GM18907 (cell line): ENCODE data around the gene JARID2.

ENCODE experiments used
- ATAC-seq: cut with Tn5 transposase; IDR thresholded peaks from one replicate; pipeline ENCODE4 v1.9.1; 2021; ENCODE audit warnings: mild to moderate bottlenecking, moderate library complexity; ENCODE audit not compliant: unreplicated experiment

The JARID2 gene

GRCh38 chr6:15245361-15246216 lies at the start of gene JARID2:
TSS of gene JARID2 (plus strand) at chr6:15246069. CDS start at chr6:15246540, 471 bp downstream.
- peak; percentile 58 for ATAC-seq

- ATAC-seq = no peak
Observed at GRCh38 chr6:15200087-15200486, 45.8 kb upstream of the JARID2 start.

GRCh38 chr6:15205321-15205720 lies 40.5 kb upstream of the JARID2 start:
- ATAC-seq = no peak

GRCh38 chr6:15206887-15207286 lies 39.0 kb upstream of the JARID2 start:
- ATAC-seq = no peak

- ATAC-seq = no peak
Observed at GRCh38 chr6:15207923-15208322, 37.9 kb upstream of the JARID2 start.

GRCh38 chr6:15213838-15214400 lies 31.9 kb upstream of the JARID2 start:
- no peak for ATAC-seq

- ATAC-seq = no peak
Observed at GRCh38 chr6:15218401-15218800, 27.5 kb upstream of the JARID2 start.

GRCh38 chr6:15220062-15220461 lies 25.8 kb upstream of the JARID2 start:
- no peak for ATAC-seq

- no peak for ATAC-seq
Observed at GRCh38 chr6:15227827-15228318, 18.0 kb upstream of the JARID2 start.

GRCh38 chr6:15230827-15231226 lies 15.0 kb upstream of the JARID2 start:
- ATAC-seq = no peak

- no peak for ATAC-seq
Observed at GRCh38 chr6:15232836-15233510, 12.9 kb upstream of the JARID2 start.

- ATAC-seq = no peak
Observed at GRCh38 chr6:15234068-15234758, 11.7 kb upstream of the JARID2 start.

GRCh38 chr6:15239616-15240364 lies 6.1 kb upstream of the JARID2 start:
- ATAC-seq = no peak

GRCh38 chr6:15242503-15242902 lies 3.4 kb upstream of the JARID2 start:
- no peak for ATAC-seq

- no peak for ATAC-seq
Observed at GRCh38 chr6:15242937-15243614, 2.8 kb upstream of the JARID2 start.

GRCh38 chr6:15243910-15244619 lies 1.8 kb upstream of the JARID2 start:
- ATAC-seq = no peak

GRCh38 chr6:15244620-15245360 lies 1.1 kb upstream of the JARID2 start:
- ATAC-seq = peak; percentile 32

- no peak for ATAC-seq
Observed at GRCh38 chr6:15246217-15246665, 372 bp downstream of the JARID2 start.
